Neutrophil (primary cell): Measurements from ENCODE around the gene RGSL1.
"Not testable (repeated sequence)": the region's sequence is repeated elsewhere in the genome, so short reads cannot be mapped to it uniquely, and the experiment has no call there.

Experiments
- H3K27ac ChIP-seq: fragments of 200-600 bp; sonication (generic); 2 replicates; pipeline ENCODE4 v1.5.1; 2016; ENCODE audit warnings: mild to moderate bottlenecking, moderate library complexity
- H3K27me3 ChIP-seq: fragments of 200-600 bp; sonication (generic); 2 replicates; pipeline ENCODE4 v1.6.0; 2016; ENCODE audit warnings: mild to moderate bottlenecking
- H3K36me3 ChIP-seq: fragments of 200-600 bp; sonication (generic); 2 replicates; pipeline ENCODE4 v1.5.1; 2017
- H3K4me1 ChIP-seq, 2 experiments: fragments of 200-600 bp in 1 of 2; sonication (generic) in 1 of 2; 1 replicate in 1 of 2; 2 replicates in 1 of 2; pipeline versions ENCODE4 v1.5.1 to v1.6.1; 2013 to 2016; ENCODE audit warnings: low read depth in 1 of 2, low read length in 1 of 2, mild to moderate bottlenecking in 1 of 2, moderate library complexity in 1 of 2; ENCODE audit not compliant: control insufficient read depth in 1 of 2, insufficient read depth in 1 of 2
- H3K4me3 ChIP-seq, 2 experiments: fragments of 200-600 bp in 1 of 2; sonication (generic) in 1 of 2; 1 replicate in 1 of 2; 2 replicates in 1 of 2; pipeline ENCODE4 v1.5.1; 2013 to 2016; ENCODE audit warnings: low read depth in 1 of 2, low read length in 1 of 2, mild to moderate bottlenecking in 1 of 2, moderate library complexity in 1 of 2
- H3K9me3 ChIP-seq: fragments of 200-600 bp; sonication (generic); 2 replicates; pipeline ENCODE4 v1.5.1; 2016
- TF ChIP-seq, protein P1 (sequence below): fragments of 200-600 bp; sonication (generic); IDR thresholded peaks from 2 replicates; pipeline ENCODE4 v1.5.1; 2016; ENCODE audit warnings: antibody characterized with exemption

Gene RGSL1

DNA sequence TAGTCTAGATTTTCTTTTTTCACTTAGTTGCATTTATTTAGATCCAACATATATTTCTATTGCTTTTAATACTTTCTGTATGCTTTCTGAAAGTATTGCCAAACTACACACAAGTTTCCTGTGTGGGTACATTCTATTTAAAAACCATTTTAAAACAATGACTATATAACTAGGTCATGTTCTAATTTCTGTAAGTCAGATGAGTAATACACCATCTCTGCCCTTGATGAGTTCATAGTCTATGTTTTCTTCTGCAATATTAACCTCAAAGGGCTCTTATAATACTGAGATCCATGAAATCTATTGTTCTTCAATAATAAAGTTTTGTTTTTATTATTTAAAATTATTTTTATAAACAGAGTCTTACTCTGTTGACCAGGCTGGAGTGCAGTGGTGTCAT, 70.8 kb downstream of the RGSL1 start:
- no peaks in the 10 kb centered on the region for H3K36me3 ChIP-seq
- H3K27me3 ChIP-seq, result no peaks in the 10 kb centered on the region

DNA sequence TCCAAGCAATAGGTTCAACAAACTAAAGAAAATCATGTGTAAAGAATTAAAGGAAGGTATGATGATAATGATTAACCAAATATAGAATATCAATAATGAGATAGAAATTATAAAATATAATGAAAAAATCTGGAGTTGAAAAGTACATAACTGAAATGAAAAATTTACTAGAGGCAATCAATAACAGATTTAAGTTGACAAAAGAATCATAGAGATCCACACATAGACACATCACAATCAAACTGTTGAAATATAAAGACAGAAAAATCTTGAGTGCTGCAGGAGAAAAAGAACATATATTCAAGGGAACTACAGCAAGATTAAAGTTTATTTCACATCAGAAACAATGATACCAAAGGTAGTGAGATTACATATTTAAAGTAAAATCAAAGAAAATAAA, 75.4 kb downstream of the RGSL1 start:
- Histone ChIP-seq H3K27me3 (no peaks in the 10 kb centered on the region), H3K4me3 (no peak overlapping the region), H3K36me3 (no peaks in the 10 kb centered on the region), H3K9me3 (no peaks in the 10 kb centered on the region), H3K4me1 (no peaks in the 10 kb centered on the region), H3K27ac (no peak overlapping the region)
- TF ChIP-seq, protein P1, sequence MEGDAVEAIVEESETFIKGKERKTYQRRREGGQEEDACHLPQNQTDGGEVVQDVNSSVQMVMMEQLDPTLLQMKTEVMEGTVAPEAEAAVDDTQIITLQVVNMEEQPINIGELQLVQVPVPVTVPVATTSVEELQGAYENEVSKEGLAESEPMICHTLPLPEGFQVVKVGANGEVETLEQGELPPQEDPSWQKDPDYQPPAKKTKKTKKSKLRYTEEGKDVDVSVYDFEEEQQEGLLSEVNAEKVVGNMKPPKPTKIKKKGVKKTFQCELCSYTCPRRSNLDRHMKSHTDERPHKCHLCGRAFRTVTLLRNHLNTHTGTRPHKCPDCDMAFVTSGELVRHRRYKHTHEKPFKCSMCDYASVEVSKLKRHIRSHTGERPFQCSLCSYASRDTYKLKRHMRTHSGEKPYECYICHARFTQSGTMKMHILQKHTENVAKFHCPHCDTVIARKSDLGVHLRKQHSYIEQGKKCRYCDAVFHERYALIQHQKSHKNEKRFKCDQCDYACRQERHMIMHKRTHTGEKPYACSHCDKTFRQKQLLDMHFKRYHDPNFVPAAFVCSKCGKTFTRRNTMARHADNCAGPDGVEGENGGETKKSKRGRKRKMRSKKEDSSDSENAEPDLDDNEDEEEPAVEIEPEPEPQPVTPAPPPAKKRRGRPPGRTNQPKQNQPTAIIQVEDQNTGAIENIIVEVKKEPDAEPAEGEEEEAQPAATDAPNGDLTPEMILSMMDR, result no peak

More for the DNA sequence above, 70.8 kb downstream of the RGSL1 start:
- Histone ChIP-seq H3K9me3 (no peaks in the 10 kb centered on the region), H3K4me1 (no peaks in the 10 kb centered on the region), H3K27ac (no peak overlapping the region), H3K4me3 (no peak overlapping the region)
- TF ChIP-seq, protein P1, result no peak

DNA sequence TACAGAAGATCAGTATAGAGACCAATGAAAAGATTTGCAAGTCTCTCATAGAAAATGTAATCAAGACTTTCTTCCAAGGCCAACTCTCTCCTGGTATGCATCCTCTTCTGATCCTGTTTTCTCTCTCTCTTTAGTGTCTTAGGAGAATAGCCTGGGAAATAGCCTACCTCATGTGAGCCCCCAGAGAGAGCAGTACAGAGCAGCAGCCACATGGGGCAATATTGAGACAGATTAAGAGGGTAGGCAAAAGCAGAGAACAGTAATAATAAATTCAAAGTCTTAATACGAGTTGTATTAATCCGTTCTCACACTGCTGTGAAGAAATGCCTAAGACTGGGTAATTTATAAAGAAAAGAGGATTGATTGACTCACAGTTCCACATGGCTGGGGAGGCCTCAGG, 77.7 kb downstream of the RGSL1 start:
- no peaks in the 10 kb centered on the region for H3K4me1 ChIP-seq
- H3K36me3 ChIP-seq, result no peaks in the 10 kb centered on the region
- no peak overlapping the region for H3K4me3 ChIP-seq
- no peak overlapping the region for H3K27ac ChIP-seq
- TF ChIP-seq, protein P1, result no peak
- H3K9me3 ChIP-seq, result no peaks in the 10 kb centered on the region
- no peaks in the 10 kb centered on the region for H3K27me3 ChIP-seq

DNA sequence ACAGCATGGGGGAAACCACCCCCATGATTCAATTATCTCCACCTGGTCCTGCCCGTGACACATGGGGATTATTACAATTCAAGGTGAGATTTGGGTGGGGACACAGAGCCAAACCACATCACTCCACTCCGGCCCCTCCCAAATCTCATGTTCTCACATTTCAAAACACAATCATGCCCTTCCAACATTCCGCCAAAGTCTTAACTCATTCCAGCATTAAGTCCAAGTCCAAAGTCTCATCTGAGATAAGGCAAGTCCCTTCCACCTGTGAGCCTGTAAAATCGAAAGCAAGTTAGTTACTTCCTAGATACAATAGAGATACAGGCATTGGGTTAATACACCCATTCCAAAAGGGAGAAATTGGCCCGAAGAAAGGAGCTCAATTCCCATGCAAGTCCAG, 78.3 kb downstream of the RGSL1 start:
- H3K4me3 ChIP-seq, H3K27me3 ChIP-seq, H3K36me3 ChIP-seq, H3K9me3 ChIP-seq, H3K27ac ChIP-seq, H3K4me1 ChIP-seq: not testable (repeated sequence)

DNA sequence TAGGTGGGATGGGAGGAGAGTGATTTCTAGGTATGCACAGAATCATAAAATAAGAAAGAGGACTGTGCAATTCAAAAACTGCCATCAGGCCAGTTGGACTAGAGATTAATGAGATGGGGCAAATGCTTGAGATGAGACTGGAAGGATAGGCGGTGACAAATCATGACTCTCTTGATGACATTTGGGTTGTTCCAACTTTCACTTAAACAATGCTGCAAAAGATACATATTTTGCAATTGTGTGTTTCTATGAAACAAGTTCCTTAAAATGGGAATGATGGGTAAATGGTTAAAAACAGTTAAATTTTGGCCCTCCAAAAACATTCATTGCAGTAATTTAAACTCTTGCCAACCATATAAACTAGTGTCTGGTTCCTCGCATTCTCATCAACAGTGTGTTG, 84.0 kb downstream of the RGSL1 start:
- H3K36me3 ChIP-seq, result no peaks in the 10 kb centered on the region
- H3K27me3 ChIP-seq, result peaks cover under 1% of the 10 kb centered on the region
- H3K9me3 ChIP-seq, result no peaks in the 10 kb centered on the region
- H3K27ac ChIP-seq, result no peak overlapping the region
- H3K4me1 ChIP-seq, result no peaks in the 10 kb centered on the region
- H3K4me3 ChIP-seq, result no peak overlapping the region
- TF ChIP-seq, protein P1, result no peak

DNA sequence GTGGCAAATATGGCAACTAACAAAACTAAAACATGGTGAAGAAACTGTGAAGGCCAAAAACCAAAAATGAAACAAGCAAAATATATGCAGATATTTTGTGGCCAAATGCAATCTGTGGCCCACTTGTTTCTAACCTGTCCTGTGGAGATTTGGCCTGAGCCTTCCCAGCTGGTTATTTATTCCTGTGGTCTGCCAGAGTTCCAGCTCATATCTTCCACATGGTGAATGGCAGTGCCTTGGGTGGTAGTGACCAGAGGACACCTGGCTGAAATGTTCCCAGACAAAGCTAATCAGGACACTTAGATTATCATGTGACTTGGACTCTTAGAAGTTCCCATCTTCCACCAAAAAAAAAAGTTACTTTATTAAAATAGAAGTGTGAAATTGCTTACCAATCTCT, 99.4 kb downstream of the RGSL1 start:
- Histone ChIP-seq H3K9me3 (no peaks in the 10 kb centered on the region), H3K4me1 (no peaks in the 10 kb centered on the region), H3K36me3 (no peaks in the 10 kb centered on the region), H3K27ac (no peak overlapping the region), H3K4me3 (no peak overlapping the region), H3K27me3 (no peaks in the 10 kb centered on the region)
- TF ChIP-seq, protein P1, result no peak
